Measurements from ENCODE around the gene KREMEN1.
"Not testable (repeated sequence)": the region's sequence is repeated elsewhere in the genome, so short reads cannot be mapped to it uniquely, and the experiment has no call there.

KREMEN1 gene

DNA sequence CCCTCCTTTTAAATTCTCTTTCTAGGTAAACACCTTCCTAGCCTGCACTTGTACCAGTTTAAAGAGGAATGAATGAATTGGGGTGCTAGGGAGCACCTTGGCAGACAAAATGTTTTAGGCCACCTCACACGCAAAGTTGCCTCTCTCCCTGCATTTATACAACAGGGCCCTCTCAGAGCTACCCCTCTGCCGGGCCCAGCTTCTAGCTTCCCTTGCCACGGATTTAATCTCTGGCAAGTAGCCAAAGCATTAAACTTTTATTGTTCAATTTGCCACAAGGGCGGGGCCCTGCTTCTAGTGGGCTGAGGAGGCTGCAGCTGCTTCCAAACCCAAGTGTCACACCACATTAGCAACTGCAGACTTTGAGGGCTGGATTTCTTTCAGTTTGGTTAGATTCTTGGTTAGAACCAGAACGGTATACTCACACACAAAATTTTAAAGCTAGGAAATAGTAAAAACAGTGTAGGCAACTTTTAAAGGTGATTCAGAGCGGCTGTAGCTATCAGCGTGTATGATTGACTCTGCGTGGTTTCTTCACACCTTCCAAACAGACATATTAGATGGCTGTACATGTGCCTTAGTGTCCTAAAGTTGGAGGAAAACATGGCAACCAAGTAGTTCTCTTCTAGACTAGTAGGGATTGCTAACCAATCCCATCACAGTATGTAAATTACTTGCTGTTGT is 6.5 kb downstream of the KREMEN1 start:
- no peak overlapping the region for H3K4me3 ChIP-seq (ENCODE audit: control insufficient read depth, low read depth, low read length)

DNA sequence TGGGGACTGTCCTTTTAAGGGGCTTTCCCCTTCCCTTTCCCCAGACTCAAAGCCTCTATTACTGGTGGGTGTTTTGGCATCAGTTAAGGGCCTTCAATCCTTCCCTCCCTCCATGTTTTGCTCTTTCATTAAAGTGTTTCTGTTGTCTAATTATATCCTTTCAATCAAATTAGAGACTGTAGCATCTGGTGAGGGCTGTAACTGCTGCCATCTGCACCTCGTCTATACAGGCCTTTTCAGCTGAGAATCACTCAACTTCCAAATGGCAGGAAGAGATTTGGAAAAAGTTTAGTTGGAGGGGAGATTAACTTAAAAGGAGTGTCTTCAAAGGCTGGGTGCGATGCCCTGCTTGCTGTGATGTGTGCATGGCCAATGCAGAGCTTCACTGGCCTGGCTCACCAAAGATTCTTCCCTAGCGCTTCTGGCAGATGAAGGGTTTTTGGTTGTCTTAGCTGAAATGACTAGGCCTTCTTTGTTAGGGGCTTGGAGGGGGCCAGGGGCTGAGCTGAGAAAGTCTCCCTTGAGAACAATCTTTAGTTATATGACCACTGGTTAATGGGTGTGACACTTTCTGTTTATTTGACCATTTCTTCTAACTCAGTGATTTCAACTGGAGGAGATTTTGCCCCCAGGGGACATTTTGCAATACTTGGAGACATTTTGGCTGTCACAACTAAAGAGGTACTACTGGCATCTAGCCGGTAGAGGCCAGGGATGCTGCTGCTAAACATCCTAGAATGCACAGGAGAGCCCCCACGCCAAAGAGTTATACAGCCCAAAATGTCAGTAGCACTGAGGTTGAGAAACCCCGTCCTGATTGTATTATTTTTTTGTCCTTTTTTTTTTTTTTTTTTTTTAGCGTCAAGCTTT is 7.5 kb downstream of the KREMEN1 start:
- H3K4me3 ChIP-seq (ENCODE audit: control insufficient read depth, low read depth, low read length): no peak overlapping the region
- no peak for DNase-seq (ENCODE audit: low read depth)
- TF ChIP-seq, protein P1, sequence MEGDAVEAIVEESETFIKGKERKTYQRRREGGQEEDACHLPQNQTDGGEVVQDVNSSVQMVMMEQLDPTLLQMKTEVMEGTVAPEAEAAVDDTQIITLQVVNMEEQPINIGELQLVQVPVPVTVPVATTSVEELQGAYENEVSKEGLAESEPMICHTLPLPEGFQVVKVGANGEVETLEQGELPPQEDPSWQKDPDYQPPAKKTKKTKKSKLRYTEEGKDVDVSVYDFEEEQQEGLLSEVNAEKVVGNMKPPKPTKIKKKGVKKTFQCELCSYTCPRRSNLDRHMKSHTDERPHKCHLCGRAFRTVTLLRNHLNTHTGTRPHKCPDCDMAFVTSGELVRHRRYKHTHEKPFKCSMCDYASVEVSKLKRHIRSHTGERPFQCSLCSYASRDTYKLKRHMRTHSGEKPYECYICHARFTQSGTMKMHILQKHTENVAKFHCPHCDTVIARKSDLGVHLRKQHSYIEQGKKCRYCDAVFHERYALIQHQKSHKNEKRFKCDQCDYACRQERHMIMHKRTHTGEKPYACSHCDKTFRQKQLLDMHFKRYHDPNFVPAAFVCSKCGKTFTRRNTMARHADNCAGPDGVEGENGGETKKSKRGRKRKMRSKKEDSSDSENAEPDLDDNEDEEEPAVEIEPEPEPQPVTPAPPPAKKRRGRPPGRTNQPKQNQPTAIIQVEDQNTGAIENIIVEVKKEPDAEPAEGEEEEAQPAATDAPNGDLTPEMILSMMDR (IDR thresholded peaks at IDR 0.05; ENCODE audit: control insufficient read depth, insufficient read depth, low read depth, low read length, missing control alignments): no peak

More for the DNA sequence above, 6.5 kb downstream of the KREMEN1 start:
- no peak for DNase-seq (ENCODE audit: low read depth)
- TF ChIP-seq, protein P1 (IDR thresholded peaks at IDR 0.05; ENCODE audit: control insufficient read depth, insufficient read depth, low read depth, low read length, missing control alignments): no peak

DNA sequence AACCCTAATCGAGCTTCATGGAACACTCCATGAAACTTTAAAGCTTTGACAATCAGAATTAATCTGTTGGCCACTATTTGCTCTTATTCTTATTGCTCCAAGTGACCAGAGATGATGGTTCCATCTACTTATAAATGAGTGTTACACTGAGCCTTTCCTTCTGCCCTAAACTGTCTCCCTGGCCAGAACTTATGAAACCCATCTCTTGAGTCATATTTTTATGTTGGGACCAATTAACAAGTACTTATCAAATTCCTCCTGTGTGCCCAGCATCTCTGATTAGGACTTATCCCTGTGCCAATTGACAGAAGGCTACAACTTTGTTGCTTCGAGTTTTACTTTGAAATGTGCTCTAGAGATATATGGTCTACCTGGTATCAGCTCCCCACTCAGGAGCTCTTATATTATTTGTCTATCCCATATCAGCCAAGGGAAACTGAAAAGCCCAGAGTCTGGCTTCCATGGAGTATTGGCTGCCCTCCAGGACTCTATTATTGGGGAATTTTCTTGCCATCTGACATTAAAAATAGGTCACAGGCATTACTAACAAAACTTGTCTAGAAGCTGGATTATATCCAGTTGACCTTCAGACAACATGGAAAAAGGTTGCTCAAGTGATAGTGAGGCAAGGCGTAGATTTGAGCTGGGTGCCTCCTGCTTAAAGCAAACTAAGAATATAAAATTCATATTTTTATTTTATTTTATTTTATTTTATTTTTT is 8.8 kb downstream of the KREMEN1 start:
- H3K4me3 ChIP-seq (ENCODE audit: control insufficient read depth, low read depth, low read length): no peak overlapping the region
- TF ChIP-seq, protein P1 (IDR thresholded peaks at IDR 0.05; ENCODE audit: control insufficient read depth, insufficient read depth, low read depth, low read length, missing control alignments): no peak
- no peak for DNase-seq (ENCODE audit: low read depth)

DNA sequence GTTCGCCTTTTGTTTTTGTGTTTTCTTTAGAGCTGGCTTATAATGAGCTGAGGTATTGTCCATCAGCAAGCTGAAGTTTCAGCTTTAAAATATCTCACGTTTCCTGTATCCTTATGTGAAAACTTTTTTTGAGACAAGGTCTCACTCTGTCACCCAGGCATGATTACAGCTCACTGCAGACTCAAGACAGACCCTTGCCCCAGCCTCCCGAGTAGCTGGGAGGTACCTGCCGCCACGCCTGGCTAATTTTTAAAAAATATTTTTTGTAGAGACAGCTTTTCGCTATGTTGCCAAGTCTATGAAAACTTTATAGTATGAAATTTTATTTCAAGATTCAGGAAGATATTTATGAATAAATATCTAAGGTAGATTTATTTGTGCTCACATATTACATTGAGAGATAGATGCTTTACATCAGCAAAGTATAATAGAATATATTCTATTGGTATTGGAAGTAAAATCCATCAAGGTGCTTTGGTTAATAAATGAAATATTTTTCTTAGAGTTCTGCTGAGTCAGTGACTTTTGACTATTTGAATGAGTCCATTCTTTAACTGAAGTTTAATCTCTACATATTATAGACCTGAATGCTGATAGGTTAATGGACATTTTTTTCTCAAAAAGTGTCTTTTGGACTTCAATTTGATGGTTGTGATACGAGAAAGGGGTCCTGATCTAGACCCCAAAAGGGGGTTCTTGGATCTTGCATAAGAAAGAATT is 10.2 kb downstream of the KREMEN1 start:
- H3K4me3 ChIP-seq (ENCODE audit: control insufficient read depth, low read depth, low read length): no peak overlapping the region
- DNase-seq (ENCODE audit: low read depth): no peak
- TF ChIP-seq, protein P1 (IDR thresholded peaks at IDR 0.05; ENCODE audit: control insufficient read depth, insufficient read depth, low read depth, low read length, missing control alignments): no peak

DNA sequence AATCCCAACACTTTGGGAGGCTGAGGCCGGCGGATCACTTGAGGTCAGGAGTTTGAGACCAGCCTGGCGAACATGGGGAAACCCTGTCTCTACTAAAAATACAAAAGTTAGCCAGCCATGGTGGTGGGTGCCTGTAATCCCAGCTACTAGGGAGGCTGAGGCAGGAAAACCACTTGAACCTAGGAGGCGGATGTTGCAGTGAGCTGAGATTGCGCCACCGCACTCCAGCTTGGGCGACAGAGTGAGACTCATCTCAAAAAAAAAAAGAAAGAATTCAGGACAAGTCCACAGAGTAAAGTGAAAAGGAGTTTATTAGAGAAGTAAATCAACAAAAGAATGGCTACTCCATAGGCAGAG is 10.7 kb downstream of the KREMEN1 start:
- not testable (repeated sequence) for DNase-seq (ENCODE audit: low read depth); H3K4me3 ChIP-seq (ENCODE audit: control insufficient read depth, low read depth, low read length)

DNA sequence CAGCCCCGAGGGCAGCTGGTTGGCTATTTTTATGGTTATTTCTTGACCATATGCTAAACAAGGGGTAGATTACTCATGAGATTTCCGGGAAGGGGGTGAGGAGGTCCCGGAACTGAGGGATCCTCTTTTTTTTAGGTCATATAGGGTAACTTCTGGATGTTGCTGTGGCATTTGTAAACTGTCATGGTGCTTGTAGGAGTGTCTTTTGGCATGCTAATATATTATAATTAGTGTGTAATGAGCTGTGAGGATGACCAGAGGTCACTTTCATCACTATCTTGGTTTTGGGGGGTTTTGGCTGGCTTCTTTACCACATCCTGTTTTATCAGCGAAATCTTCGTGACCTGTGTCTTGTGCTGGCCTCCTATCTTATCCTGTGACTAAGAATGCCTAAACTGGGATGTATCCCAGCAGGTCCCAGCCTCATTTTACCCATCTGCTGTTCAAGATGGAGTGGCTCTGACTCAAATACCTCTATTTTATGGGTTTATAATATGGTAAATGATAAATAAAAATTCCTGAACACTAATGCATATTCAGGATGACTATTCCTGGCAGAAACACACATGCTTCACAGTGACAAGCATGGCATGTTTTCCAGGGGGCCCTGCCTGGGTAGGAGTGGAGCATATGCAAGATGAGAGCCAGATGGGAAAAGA is 11.2 kb downstream of the KREMEN1 start:
- TF ChIP-seq, protein P1 (IDR thresholded peaks at IDR 0.05; ENCODE audit: control insufficient read depth, insufficient read depth, low read depth, low read length, missing control alignments): no peak
- DNase-seq (ENCODE audit: low read depth): no peak
- H3K4me3 ChIP-seq (ENCODE audit: control insufficient read depth, low read depth, low read length): no peak overlapping the region
